GM04503 (cell line): ENCODE data around the gene YPEL1.
"Not testable (repeated sequence)": the region's sequence is repeated elsewhere in the genome, so short reads cannot be mapped to it uniquely, and the experiment has no call there.

Source experiments
- DNase-seq: peaks from one replicate; pipeline ENCODE4 v3.0.0-alpha.2; 2012; ENCODE audit warnings: low read depth

The YPEL1 gene

DNA sequence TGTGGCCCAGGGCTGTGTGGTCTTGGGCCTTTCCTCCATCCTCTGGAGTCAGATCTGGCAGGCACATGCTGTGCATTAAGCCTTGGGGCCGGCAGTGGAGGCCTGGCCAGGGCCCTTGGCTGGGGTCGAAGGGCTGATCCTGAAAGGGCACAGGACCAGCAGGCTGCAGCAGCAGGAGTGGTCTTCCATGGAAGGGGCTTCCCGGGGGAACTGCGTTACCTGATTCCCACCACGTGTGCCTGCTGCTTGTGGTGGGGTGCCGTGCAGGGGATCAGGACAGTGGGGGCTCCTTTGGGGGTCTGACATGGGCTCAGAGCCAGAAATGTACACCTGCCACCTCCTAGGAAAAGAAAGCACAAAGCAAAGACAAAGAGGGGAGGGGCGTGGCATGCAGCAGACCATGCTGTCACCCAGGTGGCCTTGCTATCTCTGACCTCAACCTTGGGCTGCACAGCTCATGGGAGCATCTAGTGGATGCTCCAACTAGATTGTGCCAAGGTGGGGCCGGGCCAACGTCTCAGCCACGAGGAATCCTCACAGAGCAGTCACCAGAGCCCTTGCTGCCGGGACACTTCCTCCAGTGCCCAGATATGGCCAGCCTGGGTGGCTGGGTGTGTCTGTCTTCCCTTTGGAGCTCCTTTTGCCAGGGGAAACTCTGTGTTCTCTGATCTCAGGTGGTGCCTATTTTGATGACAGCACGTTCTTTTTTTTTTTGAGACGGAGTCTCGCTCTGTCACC lies 17.9 kb upstream of the YPEL1 start:
- no peak for DNase-seq

DNA sequence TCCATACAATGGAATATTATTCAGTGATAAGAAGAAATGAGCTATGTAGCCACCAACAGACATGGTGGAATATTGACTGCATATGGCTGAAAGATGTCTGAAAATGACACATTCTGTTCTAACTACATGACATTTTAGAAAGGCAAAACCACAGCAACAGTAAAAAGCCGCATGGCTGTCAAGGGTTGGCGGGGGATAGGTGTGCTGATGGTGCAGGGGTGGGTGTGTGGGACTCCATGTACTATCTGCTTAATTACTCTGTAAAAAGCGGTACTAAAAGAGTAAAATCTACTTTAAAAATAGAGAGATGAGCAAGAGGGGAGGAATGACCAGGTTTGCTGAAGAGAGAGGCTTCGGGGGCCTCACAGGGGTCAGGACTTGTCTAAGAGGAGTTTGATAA lies 16.7 kb upstream of the YPEL1 start:
- DNase-seq: no peak

DNA sequence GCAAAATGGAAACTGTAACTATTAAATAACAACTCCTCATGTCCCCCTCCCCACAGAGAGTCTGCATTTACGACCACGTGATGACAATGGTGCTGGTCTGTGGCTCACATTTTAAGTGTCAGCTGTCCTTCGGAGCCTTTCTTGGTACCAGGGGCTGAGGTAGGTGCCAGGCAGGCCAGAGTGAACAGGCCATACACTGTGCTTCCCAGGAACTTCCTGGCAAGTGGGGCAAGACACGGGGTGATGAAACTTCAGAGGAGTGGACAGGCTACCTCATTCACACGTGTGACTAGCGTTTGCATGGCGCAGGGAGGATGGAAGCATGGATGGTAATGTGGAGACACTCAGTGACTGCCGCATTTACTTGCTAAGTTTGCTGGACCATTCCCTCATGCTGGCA lies 10.4 kb upstream of the YPEL1 start:
- DNase-seq: no peak

DNA sequence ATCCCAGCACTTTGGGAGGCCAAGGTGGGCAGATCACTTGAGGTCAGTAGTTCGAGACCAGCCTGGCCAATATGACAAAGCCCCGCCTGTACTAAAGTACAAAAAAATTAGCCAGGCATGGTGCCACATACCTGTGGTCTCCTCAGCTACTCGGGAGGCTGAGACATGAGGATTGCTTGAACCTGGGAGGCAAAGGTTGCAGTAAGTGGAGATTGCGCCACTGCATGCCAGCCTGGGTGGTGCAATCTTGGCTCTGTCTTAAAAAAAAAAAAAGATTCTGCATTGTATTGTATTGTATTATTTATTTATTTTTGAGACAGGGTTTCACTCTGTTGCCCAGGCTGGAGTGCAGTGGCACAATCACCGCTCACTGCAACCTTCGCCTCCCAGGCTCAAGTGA lies 9.3 kb upstream of the YPEL1 start:
- not testable (repeated sequence) for DNase-seq

DNA sequence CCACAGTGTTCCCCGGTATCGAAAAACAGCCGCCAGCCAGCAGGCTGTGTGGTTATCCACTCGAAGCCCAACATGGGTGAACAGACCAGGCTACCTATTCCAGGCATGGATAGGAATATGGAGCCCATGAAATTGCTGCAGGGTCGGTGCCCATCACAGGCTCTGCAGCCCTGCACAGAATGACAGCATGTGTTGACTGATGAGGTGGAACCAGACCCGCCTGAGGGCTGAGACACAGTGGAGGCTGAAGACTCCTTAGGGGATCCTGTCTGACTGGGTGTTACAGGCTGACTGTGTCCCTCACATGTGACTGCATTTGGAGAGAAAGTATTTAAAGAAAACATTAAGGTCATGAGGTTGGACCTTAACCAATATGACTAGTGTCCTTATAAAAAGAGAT lies 6.2 kb upstream of the YPEL1 start:
- no peak for DNase-seq

DNA sequence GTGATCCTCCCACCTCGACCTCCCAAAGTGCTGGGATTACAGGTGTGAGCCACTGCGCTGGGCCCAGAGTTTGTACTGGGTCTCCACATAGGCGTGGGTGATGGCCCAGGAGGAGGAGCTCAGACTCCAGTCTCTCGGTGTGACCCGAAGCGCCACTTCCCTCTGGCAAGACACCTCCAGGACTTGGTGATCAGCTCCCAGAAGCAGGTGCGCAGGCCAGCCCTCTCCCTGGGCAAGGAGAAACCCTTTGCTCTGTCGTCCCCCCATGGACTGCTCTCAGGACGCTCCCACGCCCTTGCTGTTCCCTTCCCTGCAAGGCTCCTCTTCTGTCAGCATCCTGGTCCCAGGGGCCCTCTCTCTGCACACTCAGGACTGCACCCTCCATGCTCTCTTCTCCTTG lies 5.5 kb upstream of the YPEL1 start:
- DNase-seq: no peak

DNA sequence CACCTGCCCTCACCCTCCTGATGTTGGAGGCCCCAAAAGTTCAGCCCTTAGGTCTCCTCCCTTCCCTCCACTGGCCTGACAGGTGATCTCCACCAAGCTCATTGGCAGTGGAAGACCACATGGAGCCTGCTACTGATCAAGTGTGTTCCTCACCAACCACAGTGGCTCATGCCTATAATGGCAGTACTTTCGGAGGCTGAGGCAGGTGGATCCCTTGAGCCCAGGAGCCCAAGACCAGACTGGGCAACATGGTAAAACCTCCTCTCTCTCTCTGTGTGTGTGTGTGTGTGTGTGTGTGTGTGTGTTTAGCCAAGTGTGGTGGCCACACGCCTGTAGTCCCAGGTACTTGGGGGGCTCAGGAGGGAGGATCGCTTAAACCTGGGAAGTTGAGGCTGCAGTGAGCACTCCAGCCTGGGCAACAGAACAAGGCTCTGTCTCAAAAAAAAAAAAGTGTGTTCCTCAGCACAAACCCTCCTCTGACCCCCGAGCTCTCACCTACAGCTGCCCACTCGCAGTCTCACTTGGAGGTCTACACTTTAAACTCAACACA lies 4.3 kb upstream of the YPEL1 start:
- DNase-seq: no peak

DNA sequence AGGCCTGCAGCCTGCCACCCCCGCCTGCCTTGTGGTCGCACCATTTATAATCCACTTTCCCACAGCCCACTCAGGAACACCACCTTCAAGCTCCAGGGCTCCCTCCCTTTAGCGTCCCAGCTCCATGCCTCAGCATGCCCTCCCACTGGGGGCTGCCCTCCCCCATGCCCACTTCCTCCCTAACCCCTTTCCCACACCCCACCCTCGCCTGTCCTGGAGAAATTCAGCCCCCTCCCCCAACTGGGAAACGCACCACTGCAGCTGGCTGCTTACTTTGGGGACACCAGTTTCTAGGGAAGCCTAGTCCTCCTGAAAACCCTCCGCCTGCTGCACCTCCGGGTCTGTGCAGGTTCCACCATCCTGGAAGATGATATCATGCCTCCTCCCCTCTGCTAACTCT lies 3.4 kb upstream of the YPEL1 start:
- DNase-seq: no peak

DNA sequence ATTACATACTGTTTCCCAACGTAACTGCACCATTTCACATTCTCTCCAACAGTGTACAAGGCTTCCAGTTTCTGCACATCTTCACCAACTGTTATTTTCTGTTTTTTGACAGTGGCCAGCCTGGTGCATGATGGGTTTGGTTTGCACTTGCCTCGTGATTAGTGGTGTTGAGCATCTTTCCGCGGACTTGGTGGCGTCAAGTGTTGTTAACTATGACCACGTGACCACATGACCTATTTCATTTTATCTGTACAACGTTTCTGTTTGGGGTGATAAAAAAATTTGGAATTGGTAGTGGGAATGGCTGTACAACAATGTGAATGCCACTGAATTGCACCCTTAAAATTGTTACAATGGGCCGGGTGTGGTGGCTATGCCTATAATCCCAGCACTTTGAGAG lies 2.5 kb upstream of the YPEL1 start:
- DNase-seq: no peak

DNA sequence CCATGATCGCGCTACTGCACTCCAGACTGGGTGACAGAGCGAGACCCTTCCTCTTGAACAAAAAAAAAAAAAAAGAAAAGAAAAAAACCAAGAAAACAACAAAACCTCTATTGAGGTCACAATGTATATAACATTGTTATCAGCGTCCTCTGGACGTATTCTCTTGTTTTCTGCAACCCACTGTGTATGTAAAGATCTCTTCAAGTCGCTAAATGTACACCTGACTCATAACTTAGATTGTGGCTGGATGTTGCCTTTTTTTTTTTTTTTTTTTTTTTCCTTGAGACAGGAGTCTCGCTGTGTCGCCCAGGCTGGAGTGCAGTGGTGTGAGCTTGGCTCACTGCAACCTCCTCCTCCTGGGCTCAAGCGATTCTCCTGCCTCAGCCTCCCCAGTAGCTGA lies 1.4 kb upstream of the YPEL1 start:
- no peak for DNase-seq

DNA sequence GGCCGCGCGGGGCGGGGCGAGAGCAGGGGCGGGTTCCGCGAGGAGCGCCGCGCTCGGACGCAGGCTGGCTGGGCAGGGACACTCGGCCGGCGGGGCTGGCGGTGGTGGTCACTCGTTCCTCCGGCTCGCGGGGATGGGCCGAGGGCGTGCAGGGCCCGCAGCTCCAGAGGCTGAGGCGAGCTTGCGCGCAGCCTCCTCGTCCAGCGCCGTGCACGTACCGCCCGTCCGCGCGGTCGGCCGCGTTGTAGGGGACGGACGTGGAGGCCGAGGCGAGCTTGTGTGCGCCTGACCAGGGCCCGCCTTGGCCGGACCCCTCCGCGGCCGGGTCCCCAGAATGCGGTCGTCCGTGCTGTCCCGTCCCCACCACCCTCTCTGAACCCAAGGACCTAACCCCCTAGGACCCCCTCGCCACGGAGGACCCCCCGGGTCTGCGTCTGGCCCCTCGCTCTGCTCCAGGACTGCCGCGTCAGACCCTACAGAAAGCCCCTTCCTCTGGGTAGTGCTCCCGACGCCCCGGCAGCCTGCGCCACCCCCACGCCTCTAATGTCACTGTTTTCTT lies 569 bp upstream of the YPEL1 start:
- no peak for DNase-seq

DNA sequence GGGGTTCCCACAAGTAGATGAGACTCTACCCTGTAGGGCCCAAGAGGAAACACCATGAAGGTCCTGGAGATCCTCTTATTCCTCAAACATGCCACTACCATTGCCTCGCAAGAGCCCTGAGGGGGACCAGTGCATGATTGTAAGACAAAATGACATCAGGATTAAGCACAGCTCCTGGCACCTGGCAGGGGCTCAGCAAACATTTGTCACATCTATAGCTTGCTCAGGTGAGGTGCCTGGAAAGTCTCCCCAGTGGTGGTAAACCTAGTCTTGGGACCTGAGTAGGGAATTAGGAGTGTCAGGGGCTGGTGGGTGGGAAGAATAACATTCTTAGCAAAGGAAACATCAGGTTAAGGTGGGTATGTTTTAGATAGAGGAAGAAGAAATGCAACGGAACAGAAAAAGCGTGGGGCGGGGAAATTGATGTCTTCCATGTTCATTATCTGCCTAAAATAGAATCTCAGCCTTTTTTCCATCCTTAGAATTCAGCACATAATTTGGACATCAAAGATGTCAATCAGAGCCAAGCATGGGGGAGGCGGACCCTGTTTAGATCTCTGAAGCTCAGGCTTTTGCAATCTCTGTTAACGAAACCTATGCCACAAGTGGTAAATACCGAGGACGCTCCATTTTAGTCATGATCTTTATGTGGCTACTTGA lies 924 bp downstream of the YPEL1 start:
- DNase-seq: no peak

DNA sequence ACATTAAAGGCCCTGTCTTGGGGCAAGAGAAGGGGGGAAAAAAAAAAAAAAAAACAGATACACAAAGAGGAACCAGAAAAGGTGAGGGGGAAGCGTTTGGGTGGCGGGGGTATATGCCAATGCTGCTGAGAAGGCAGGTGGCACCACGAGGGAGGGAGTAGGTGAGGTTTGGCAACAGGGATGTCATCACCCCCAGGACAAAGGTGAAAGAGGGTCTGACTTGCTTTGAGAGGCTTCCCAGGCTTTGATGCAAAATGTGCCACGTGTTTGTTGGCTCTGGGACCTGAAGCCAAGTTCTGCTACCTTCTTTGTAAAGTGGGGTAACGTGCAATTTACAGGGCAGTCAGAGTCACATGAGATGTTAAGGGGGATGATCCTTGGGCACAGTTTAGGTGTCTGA lies 4.1 kb downstream of the YPEL1 start:
- DNase-seq: no peak

DNA sequence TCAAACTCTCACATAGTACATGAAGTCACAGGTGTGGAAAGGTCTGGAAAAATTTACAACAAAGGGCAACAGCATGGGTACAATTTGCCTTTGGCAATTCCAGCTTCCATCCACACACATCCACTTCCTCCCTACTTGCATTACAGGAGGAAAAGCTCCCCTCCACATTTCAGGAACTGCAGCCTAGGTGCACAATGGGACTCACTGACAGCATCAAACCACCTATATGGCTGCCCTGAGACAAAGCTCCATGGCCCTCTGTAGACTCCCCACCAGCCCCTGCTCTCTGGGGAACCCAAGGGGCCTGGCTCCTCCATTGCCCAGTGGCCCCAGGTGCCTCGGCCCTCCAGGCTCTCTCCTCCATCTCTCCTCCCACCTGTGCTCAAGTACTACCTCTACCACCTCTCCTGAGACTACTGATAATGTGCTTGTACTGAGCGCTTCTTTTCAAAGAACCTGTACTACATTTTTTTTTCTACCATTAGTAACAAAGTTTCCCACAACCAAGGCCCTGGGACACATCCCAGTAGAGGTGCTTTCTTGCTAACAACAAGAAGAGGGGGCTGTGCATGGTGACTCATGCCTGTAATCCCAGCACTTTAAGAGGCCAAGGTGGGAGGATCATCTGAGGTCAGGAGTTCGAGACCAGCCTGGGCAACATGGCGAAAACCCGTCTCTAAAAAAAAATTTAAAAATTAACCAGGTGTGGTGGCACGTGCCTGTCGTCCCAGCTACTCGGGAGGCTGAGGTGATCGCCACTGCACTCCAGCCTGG lies 4.9 kb downstream of the YPEL1 start:
- DNase-seq: no peak

DNA sequence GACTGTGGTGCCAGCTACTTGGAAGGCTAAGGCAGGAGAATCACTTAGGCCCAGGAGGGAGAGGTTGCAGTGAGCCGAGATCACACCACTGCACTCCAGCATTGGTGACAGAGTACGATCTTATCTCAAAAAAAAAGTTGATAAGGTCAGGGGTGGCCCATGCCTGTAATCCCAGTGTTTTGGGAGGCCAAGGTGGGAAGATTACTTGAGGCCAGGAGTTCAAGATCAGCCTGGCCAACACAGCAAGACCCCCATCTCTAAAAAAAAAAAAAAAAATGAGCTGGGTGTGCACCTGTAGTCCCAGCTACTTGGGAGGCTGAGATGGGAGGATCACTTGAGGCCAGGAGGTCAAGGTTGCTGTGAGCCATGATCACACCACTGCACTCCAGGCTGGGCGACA lies 6.4 kb downstream of the YPEL1 start:
- not testable (repeated sequence) for DNase-seq

DNA sequence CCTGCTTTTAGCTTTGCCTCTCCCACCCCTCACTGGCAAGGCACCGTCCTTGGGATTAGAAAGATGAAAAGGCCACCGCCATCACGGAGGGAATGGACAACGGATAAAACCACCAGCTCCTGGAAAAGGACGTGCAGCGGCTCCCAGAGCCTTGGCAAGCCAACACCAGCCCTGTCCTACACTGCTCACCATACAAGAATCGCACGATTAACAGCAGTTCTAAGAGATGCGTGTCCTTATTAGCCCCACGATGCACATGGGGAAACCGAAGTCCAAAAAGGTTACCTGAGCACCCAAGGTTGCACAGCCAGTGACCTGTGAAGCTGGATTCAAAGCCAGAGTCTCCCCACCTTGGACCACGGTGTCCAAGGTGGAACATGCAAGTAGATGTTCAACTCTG lies 7.3 kb downstream of the YPEL1 start:
- DNase-seq: no peak

DNA sequence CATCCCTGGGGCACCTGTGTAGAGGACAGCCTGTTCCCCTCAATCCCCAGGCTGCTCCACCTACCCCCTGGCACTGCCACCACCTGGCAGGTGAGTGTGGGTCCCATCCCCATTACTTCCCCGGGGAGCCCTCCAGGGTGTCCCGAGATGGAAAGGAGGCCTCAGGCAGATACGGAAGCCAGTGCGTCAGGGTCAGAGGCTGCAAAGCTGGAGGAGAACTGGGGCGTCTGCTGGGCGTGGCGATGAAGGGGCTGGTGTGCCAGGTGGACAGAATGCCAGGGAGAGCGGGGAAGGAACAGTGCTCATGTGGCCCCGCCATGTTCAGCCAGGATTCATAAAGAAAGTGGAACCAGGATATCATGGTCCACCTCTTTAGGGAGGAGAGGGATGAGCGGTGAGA lies 7.8 kb downstream of the YPEL1 start:
- no peak for DNase-seq

DNA sequence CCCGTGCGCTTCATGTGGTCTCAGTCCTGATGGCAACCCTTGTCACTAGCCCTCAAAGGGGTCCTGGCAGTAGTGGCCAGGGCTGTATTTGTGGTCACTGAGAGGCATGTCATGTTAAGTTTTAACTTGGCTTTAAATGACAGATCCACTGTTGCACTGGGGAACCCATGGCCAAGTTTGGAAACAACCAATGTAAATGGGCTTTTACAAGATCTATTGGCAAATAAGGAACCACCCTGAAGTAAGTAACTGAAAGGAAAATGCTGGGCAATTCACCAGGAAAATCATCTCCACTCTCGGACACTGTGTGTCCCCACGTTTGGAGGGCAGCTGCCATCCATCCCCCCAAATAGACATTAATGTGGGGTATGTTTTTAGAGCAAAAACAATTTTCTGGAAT lies 8.4 kb downstream of the YPEL1 start:
- DNase-seq: no peak

DNA sequence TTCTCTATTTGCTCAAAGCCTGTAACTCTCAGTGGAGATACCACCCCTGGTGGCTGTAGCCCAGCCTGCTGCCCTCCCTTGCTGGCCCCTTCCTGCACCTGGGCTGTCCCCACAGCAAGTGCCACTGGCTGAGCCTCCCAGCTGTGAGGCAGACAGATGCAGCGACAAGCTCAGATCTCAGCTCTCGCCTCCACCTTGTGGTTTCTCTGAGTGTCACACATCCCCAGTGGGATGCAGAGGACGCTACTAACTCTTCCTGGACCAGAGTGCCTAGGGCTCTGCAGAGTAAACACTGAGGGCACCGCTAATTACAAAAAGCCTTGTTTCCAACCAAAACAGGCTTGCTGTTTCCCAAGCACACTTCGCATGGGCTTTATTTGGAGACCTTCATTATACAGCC lies 8.9 kb downstream of the YPEL1 start:
- DNase-seq: no peak

DNA sequence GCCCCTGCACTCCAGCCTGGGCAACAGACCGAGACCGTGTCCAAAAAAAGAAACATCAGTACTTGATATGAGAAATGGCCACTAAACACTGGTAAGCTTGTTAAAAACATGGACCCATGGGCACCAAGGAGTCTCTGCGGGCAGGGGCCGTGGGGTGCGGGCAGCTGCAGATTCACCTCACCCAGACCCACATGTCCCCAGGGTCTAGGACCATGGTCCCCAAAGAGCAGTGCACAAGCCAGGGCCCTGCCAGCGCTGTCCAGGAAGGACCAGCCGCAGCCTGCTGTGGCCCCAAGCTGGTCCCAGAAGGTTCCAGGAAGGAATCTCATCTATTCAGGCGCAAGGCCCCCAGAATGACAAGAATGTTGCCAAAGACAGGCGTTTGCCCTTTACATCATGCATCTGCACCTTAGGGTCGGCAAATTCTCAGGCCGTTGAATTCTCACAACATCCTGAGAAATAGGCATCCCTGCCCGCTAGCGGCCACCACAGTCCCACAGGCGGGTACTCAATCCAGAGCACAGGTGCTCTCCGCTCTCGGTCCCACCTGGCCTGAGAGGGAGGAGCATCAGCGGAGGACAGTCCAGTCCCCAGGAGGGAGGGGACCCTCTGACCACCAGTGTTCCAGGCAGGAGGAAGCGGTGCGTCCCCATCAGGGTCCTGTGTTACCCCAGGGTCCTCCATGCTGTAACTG lies 9.5 kb downstream of the YPEL1 start:
- no peak for DNase-seq

DNA sequence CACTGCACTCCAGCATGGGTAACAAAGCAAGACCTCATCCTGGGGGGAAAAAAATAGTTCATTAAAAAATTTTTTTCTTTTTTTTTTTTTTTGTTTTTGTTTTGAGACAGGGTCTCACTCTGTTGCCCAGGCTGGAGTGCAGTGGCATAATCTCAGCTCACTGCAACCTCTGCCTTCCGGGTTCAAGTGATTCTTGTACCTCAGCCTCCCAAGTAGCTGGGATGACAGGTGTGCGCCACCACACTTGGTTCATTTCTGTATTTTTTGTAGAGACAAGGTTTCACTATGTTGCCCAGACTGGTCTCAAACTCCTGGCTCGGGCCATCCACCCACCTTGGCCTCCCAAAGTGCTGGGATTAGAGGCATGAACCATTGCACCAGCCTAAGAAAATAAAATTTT lies 11.1 kb downstream of the YPEL1 start:
- DNase-seq: not testable (repeated sequence)
